Upper lobe of left lung (tissue), 4 donors: ENCODE measurements around the gene C1QTNF9.
"Not testable (repeated sequence)": the region's sequence is repeated elsewhere in the genome, so short reads cannot be mapped to it uniquely, and the experiment has no call there.

ENCODE experiments used
- POLR2A ChIP-seq, 4 donors: fragments of 450-650 bp; IDR thresholded peaks; one replicate each; pipeline ENCODE4 v1.5.1; 2016 to 2017; ENCODE audit warnings: antibody characterized with exemption in 4 of 4, mild to moderate bottlenecking in 2 of 4
- POLR2AphosphoS5 ChIP-seq, 2 donors: sonication (generic); formaldehyde crosslinking; IDR thresholded peaks; one replicate each; pipeline ENCODE4 v1.5.1; 2017; ENCODE audit warnings: antibody characterized with exemption in 2 of 2
- TF ChIP-seq, protein P1 (sequence below), 6 experiments: fragments of 450-650 bp in 4 of 6; fragments of 200-600 bp in 2 of 6; sonication (generic) in 2 of 6; IDR thresholded peaks; one replicate each; pipeline ENCODE4 v1.5.1; 2016 to 2019; ENCODE audit warnings: antibody characterized with exemption in 6 of 6

DNA sequence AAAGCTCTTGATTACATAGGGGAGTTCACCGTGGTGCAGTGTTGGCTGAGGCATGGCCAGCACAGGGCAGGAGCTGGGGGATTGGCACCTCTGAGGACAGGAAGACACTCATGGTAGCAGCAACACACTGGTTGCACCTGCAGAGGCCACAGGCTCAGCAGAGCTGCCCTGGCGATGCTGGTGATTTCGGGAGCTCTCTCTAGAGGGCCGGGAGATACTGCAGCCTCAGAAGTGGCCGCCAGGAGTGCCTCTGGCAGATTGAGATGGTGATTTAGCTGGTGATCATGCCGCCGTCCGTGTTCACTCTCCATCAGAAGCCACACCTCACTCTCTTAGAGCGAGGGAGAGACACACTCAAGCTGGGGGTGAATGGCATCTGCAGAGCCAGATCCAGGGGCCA is 49.9 kb downstream of the C1QTNF9 start:
- not testable (repeated sequence) for TF ChIP-seq POLR2A, POLR2AphosphoS5 (IDR thresholded peaks at IDR 0.05)
- TF ChIP-seq, protein P1, sequence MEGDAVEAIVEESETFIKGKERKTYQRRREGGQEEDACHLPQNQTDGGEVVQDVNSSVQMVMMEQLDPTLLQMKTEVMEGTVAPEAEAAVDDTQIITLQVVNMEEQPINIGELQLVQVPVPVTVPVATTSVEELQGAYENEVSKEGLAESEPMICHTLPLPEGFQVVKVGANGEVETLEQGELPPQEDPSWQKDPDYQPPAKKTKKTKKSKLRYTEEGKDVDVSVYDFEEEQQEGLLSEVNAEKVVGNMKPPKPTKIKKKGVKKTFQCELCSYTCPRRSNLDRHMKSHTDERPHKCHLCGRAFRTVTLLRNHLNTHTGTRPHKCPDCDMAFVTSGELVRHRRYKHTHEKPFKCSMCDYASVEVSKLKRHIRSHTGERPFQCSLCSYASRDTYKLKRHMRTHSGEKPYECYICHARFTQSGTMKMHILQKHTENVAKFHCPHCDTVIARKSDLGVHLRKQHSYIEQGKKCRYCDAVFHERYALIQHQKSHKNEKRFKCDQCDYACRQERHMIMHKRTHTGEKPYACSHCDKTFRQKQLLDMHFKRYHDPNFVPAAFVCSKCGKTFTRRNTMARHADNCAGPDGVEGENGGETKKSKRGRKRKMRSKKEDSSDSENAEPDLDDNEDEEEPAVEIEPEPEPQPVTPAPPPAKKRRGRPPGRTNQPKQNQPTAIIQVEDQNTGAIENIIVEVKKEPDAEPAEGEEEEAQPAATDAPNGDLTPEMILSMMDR (IDR thresholded peaks at IDR 0.05): not testable (repeated sequence)
